HG03064 (cell line): Measurements from ENCODE around the gene ORMDL3.
"Not testable (repeated sequence)": the region's sequence is repeated elsewhere in the genome, so short reads cannot be mapped to it uniquely, and the experiment has no call there.

Experiments
- ATAC-seq: cut with Tn5 transposase; IDR thresholded peaks from one replicate; pipeline ENCODE4 v1.9.1; 2021; ENCODE audit warnings: low read depth; ENCODE audit not compliant: unreplicated experiment

Gene ORMDL3

DNA sequence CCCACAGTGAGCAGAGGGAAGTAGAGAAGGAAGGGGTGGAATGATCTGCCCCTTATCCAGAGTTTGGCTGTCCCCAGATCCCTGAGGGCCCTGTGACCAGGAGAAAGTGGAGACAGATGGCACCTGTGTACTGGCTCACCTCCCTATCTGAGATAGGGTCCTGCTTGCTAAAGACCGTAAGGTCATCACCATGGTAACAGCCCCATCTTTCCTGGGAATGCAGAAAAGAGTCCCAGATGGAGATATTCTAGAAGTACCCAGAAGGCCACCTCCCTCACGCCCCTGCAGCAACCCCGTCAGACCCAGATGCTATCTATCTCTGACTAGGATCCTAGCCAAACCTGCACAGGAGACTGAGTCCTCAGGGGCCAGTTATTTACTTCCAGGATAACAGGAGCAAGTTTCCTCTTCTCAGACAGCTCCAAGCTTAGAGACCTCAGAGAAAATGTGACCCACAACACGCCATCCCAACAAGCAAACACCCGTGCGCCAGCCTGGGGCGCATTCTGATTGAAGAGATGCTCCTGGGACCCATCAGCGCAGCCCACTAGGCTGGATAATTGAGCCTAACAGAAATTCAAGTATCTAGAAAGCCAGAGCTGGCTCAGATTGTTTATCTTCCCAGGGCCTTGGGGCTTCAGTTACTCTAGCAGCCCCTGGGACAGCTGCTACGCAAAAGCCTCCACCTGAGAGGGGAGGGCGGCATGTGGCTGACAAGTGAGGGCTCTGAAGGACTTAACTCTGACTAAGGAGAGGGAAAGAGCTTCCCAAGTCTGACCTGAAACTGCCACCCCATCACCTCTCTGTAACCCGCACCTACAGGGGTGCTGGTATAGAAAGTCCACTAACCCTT lies 1.9 kb downstream of the ORMDL3 start:
- ATAC-seq = no peak

DNA sequence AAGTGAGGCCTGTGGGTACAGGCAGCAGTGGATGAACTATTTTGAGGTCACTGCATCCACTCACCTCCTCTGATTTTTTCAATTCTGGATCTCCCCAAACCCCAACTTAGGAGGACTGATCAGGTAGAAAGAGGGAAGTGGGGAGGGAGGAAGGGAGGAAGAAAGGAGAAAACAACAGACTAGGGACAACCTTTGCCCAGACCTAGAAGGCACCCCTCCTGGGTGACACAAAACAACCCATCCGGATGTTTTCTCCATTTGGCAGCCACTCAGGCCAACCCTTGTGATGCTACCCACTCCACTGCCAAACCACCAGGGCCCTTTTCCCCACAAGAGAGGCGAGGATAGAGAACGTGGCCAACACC lies 2.7 kb downstream of the ORMDL3 start:
- no peak for ATAC-seq

DNA sequence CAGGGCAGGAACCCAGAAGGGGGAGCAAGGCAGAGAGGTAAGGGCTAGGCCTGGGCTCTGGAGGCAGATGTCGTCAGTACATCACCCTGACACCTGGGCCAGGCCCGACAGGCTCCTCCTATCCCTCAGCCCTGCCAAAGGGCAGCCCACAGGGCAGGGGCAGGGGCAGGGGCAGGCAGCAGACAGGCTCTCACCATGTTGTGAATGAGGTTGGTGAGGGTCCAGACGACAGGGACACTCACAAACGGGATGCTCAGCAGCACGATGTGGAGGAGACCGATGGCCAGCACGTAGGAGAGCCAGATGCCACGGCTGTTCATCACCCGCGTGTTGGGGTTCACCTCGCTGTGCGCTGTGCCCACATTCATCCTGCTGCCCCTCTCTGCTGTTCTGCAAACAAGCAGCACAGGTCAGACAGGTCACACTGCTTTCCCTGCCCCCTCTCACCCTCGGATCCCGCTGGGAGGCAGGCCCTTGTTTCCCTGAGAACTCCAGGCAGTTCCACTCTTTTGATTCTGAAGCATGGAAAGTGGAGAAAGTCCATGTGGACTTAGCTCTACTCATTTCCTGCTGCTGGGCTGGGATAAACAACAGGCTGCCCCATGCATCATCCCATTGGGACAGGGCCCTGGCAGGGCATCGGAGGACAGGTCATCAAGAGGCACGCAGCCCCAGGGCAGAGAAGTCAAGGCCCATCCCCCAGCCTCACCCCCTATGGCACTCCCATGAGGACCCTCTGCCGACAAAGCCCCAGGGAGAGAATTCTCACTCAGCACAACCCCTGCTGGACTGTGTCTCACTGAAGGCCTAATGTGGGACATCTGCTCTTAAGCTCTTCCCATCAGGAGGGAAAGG lies 3.3 kb downstream of the ORMDL3 start:
- no peak for ATAC-seq

GRCh38 chr17:39923230-39923629 lies 4.2 kb downstream of the ORMDL3 start:
- ATAC-seq = no peak

- ATAC-seq = no peak
Observed at GRCh38 chr17:39922006-39922405, 5.4 kb downstream of the ORMDL3 start.

DNA sequence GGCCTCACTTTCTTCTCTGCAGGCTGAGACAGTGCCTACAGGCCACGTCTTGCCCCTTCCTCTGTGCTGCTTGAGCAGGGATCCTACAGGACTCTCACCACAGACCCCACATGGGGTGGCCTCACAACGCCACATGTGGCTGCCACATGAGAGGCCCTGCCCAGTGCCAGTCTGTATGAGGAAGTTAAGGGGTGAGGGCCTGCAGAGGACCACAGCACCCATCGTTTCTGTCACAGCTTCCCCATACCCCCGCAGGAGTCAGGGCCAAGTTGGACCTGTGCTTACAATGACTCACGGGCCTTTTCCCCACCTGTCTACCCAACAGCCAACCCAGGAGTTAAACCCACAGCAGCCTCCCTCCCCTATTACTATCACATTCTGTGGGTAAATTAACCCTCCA lies 6.1 kb downstream of the ORMDL3 start:
- no peak for ATAC-seq

DNA sequence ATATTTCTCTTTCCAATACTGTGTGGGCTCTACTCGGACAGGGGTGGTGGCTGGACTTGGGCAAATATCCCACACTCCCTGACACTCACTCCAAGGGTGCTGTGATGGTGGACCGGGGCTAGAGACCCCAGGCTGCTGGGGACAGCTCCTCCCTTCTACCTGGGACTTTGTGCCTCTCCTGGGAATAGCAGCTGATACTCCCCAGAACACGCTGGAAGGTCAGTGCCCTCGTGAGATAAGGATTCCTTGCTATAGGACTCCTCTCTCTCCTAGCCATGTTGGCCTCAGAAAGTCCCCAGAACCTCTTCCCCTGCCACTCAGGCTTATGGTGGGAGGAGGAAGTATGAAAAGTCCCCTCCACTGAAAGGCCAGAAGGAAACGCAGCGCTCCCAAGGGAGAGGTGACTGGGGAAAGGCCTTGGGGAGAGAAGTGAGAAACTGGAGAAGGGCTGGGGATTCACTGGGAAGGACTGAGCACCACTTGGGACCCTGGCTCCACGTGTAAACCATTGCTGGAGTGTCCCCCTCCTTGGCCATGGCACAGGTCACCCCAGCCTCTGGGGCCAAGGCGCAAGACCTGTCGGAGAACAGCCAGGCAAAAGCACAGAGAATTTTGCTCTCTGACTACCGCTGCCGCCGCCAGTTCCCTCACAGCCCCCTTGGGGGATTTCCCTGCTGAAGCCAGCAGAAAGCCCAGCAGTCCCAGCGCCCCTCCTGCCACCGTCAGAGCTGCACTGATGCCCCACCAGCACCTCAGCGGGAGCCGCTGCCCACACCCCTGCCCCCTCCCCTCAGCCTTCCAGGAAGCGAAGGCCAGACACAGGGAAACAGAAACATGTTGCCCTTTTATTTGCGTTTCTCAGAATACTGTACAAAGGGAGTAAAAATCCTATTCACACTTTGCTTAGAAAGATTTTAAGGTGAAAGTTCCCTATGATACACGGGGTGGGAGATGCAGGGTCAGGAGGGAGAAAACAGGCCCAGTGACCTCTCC lies 6.9 kb downstream of the ORMDL3 start:
- no peak for ATAC-seq

DNA sequence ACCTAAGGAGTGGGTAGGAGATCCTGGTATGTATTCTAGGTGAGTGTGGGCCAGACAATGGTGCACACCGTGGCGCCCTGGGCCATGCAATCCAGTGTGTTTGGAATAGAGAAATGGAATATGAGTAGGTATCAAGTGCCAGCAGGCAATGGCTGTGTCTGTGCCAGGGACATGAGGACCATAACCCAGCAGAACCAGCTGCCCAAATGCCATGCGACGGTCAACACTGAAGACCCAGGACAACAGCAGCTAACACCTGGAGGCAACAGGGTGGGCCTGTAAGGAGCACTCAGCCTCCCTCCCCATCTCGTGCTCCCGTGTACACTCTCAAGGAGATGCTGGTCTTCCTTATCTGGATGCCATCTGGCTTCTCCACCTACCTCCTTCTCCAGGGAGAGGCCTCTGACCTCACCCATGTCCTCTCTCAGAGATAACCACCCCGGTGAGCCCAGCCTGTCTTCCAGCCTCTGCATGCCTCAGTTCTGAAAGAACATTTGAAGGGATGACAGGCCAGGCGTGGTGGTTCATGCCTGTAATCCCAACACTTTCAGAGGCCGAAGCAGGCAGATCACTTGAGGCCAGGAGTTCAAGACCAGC lies 8.2 kb downstream of the ORMDL3 start:
- ATAC-seq = no peak

- ATAC-seq = no peak
Observed at GRCh38 chr17:39916918-39917317, 10.5 kb downstream of the ORMDL3 start.

- no peak for ATAC-seq
Observed at GRCh38 chr17:39915559-39915958, 11.8 kb downstream of the ORMDL3 start.

DNA sequence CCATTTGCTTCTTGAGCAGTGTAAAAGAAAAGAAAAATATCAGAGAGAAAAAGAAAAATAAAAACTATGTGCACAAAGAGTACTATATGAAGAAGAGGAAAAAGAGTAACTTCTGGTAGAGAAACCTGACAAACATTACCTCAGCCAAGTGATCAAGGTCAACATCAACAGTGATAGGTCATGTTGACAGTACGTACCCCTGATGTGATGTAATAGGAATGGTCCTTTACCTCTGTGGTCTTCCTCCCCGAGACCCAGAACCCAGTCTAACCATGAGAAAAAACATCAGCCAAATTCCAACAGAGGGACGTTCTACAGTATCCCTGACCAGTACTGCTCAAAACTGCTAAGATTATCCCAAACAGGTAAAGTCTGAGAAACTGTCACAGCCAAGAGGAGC lies 13.4 kb downstream of the ORMDL3 start:
- no peak for ATAC-seq

DNA sequence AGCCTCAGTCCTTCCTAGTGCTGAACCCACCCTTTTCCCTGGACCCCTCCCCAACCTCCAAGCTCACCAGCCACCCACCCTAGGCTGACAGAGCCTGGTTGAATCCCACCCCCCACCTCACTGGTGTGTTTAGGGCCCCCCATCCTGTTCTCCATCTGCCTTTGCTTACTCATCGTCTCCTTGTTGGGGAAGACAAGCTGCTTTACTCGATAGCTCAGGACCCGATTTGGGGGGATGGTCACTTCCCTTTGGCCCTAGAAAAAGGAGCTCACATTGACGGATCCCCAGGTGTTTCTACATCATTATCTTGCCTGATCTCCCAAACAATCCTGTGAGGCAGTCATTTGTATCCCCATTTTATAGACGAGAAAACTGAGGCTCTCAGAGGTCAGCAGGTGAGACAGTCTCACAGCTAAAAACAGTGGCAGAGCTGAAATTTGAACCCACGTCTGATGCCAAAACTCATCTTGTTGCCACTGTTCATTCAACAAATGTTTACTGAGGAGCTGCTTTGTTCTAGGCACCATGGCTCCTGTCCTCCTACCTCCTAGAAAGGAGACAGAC lies 18.5 kb downstream of the ORMDL3 start:
- ATAC-seq = no peak

GRCh38 chr17:39904990-39905288 lies 22.5 kb downstream of the ORMDL3 start:
- no peak for ATAC-seq

DNA sequence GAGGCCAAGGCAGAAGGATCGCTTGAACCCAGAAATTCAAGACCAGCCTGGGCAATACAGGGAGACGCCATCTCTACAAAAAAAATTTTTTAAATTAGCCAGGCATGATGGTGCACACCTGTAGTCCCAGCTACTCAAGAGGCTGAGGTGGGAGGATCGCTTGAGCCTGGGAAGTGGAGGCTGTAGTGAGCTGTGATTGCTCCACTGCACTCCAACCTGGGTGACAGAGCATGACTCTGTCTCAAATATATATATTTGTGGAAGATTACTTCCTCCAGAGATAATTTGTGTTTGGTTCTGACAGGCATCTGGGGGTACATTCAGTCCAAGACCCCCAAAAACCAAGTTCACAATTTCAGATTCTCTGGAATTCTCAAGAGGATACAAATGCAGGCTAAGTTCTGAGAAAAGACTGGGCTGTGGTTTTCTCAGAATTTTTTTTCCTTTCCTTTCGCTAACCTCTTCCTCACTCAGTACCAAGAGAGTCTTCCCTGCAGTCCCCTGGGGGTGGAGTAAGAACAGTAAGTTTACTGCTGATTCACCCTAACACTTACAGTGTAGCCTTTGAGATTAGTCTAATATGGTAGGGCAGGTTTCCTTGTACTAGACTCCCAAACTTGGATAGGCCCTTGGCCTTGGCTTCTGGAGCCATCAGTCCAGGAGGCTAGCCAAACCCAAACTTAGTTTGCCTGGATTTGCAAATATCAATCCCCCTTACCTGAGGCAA lies 24.1 kb downstream of the ORMDL3 start:
- ATAC-seq = no peak

DNA sequence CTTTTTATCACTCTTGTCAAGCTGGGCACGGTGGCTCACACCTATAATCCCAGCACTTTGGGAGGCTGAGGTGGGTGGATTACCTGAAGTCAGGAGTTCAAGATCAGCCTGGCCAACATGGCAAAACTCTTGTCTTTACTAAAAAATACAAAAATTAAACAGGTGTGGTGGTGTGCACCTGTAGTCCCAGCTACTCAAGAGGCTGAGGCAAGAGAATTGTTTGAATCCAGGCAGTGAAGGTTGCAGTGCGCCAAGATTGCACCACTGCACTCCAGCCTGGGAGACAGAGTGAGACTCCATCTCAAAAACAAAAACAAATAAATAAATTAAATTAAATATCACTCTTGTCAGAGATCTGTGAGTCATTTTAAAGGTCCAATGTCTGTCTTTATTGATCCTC lies 25.4 kb downstream of the ORMDL3 start:
- not testable (repeated sequence) for ATAC-seq

GRCh38 chr17:39899215-39899614 lies 28.2 kb downstream of the ORMDL3 start:
- ATAC-seq = no peak

DNA sequence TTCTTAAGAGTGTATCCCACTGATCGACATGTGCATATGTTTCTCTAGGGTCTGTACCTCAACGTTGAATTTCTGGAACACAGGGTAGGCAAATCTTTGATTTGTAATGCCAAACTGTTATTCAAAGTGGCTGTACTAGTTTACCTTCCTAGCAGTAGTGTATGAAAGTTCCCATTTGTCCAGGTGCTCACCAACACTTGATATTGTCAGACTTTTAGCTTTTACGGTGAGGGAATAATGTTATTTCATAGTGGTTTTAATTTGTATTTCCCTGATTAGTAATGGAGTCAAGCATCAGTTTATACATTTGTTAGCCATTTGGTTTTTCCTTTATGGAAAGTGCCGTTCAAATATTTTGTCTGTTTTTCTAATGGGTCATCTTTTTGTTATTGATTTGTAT lies 29.3 kb downstream of the ORMDL3 start:
- ATAC-seq = no peak

GRCh38 chr17:39894681-39895376 lies 32.6 kb downstream of the ORMDL3 start:
- ATAC-seq = no peak

- ATAC-seq = no peak
Observed at GRCh38 chr17:39889200-39889599, 38.2 kb downstream of the ORMDL3 start.
